ENCODE results near the gene PIGN.

DNA sequence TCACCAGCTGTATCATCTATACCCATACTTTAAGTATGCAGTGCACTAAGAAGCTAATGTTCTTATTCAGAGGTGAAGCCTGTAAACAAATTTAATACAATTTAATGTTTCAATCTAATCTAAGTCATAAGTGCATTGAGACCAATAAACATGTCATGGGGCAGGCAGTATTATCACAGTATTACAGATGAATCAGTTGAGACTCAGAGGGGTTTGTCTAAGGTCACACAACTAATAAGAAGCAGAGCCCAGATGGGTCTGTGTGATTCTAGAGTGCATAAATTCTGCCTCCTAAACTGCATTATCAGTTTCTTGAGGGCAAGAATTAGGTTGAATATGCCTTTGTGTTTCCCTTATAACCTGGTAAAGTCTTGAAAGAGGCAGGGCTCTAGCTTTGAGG lies 153.1 kb downstream of the PIGN start:
- TF ChIP-seq CTCF (IDR thresholded peaks at IDR 0.05) (no peak), POLR2A (IDR thresholded peaks at IDR 0.05) (no peak)
